ENCODE measurements around the gene ZNF439. TPM values are rescaled to one million over a fixed set of nuclear protein-coding genes. Genes with fewer than 3 reads are reported as not detected.
"Not testable (repeated sequence)": the region's sequence is repeated elsewhere in the genome, so short reads cannot be mapped to it uniquely, and the experiment has no call there.

Gene ZNF439
- total RNA-seq, 1 experiment from 2014 or later: 0.83 TPM

DNA sequence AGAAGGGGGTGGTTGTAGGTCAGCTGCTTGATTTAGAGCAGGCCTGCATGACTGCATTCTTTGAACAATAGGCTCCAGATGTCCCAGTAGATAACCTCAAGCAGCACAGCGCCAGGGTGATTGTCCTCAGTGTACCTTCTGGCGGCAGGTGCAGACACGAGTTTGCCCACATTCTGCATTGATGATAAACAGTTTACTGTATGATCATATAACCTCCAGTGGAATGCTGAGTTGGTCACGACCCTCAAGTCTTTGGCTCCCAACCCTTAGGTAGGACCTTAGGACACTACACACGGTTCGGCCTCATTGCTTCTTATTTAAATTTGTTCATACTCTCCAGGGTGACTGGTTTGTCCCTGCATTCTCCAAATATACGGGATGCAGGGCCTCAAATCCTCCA lies 12.2 kb downstream of the ZNF439 start:
- Histone ChIP-seq H3K79me2 (ENCODE audit: low read depth) (no peaks in the 10 kb centered on the region), H3K27me3 (ENCODE audit: insufficient read depth, low read depth) (peaks cover 74% of the 10 kb centered on the region), H3K9me2 (ENCODE audit: insufficient read depth) (no peaks in the 10 kb centered on the region), H3F3A (ENCODE audit: insufficient read depth, low read depth) (no peaks in the 10 kb centered on the region), H3K4me2 (no peak overlapping the region), H4K20me1 (ENCODE audit: insufficient read depth) (no peaks in the 10 kb centered on the region), H3K27ac (no peak overlapping the region), H3K4me3 (no peak overlapping the region), H2AFZ (no peak overlapping the region), H3K36me3 (ENCODE audit: low read depth) (no peaks in the 10 kb centered on the region), H3K4me1 (replicated peaks; ENCODE audit: insufficient read depth) (no peaks in the 10 kb centered on the region), H3K9me3 (ENCODE audit: insufficient read depth, low read depth) (no peaks in the 10 kb centered on the region; the same call in 1 of the 2 replicates)
- no peak for DNase-seq
- POLR2A ChIA-PET (ENCODE audit: unreplicated experiment): no interaction called here
- TF ChIP-seq, protein P1, sequence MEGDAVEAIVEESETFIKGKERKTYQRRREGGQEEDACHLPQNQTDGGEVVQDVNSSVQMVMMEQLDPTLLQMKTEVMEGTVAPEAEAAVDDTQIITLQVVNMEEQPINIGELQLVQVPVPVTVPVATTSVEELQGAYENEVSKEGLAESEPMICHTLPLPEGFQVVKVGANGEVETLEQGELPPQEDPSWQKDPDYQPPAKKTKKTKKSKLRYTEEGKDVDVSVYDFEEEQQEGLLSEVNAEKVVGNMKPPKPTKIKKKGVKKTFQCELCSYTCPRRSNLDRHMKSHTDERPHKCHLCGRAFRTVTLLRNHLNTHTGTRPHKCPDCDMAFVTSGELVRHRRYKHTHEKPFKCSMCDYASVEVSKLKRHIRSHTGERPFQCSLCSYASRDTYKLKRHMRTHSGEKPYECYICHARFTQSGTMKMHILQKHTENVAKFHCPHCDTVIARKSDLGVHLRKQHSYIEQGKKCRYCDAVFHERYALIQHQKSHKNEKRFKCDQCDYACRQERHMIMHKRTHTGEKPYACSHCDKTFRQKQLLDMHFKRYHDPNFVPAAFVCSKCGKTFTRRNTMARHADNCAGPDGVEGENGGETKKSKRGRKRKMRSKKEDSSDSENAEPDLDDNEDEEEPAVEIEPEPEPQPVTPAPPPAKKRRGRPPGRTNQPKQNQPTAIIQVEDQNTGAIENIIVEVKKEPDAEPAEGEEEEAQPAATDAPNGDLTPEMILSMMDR (conservative IDR thresholded peaks at IDR 0.05): no peak
- TF ChIP-seq EZH2 (IDR thresholded peaks at IDR 0.05; ENCODE audit: low read depth): no peak
- intact Hi-C loops (cut with micrococcal nuclease; ENCODE audit: unreplicated experiment): no loop called here
- CTCF ChIA-PET: no interaction called here
- BruUV-seq (replicated peaks): no TSS peak

- Histone ChIP-seq H3K36me3 (ENCODE audit: low read depth) (no peaks in the 10 kb centered on the region), H2AFZ (no peak overlapping the region), H3K27ac (no peak overlapping the region), H3K79me2 (ENCODE audit: low read depth) (no peaks in the 10 kb centered on the region), H3K4me2 (no peak overlapping the region), H3K27me3 (ENCODE audit: insufficient read depth, low read depth) (peaks cover 68% of the 10 kb centered on the region), H3F3A (ENCODE audit: insufficient read depth, low read depth) (no peaks in the 10 kb centered on the region), H3K9me3 (ENCODE audit: insufficient read depth, low read depth) (no peaks in the 10 kb centered on the region; the same call in 1 of the 2 replicates), H3K4me1 (replicated peaks; ENCODE audit: insufficient read depth) (no peaks in the 10 kb centered on the region), H3K4me3 (no peak overlapping the region), H3K9me2 (ENCODE audit: insufficient read depth) (no peaks in the 10 kb centered on the region), H4K20me1 (ENCODE audit: insufficient read depth) (no peaks in the 10 kb centered on the region)
- intact Hi-C loops (cut with micrococcal nuclease; ENCODE audit: unreplicated experiment): no loop called here
- ChIA-PET POLR2A (ENCODE audit: unreplicated experiment) (no interaction called here), CTCF (no interaction called here)
- DNase-seq: no peak
- BruUV-seq (replicated peaks): no TSS peak
- no peak for TF ChIP-seq EZH2 (IDR thresholded peaks at IDR 0.05; ENCODE audit: low read depth)
- TF ChIP-seq, protein P1 (conservative IDR thresholded peaks at IDR 0.05): no peak
Measured at GRCh38 chr19:11861301-11861700, 12.8 kb downstream of the ZNF439 start.

DNA sequence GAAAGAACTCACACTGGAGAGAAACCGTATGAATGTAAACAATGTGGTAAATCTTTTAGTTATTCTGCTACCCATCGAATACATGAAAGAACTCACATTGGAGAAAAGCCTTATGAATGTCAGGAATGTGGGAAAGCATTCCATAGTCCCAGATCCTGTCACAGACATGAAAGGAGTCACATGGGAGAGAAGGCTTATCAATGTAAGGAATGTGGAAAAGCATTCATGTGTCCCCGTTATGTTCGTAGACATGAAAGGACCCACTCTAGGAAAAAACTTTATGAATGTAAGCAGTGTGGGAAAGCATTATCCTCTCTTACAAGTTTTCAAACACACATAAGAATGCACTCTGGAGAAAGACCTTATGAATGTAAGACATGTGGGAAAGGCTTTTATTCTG lies 19.2 kb downstream of the ZNF439 start:
- H3K9me3 ChIP-seq (ENCODE audit: insufficient read depth, low read depth); POLR2A ChIA-PET (ENCODE audit: unreplicated experiment); H3K9me2 ChIP-seq (ENCODE audit: insufficient read depth); H3K36me3 ChIP-seq (ENCODE audit: low read depth); intact Hi-C loops (cut with micrococcal nuclease; ENCODE audit: unreplicated experiment); H3K4me2 ChIP-seq; H3K27ac ChIP-seq; H3K4me3 ChIP-seq; H4K20me1 ChIP-seq (ENCODE audit: insufficient read depth); H2AFZ ChIP-seq; H3F3A ChIP-seq (ENCODE audit: insufficient read depth, low read depth); CTCF ChIA-PET; H3K79me2 ChIP-seq (ENCODE audit: low read depth); DNase-seq; BruUV-seq (replicated peaks); H3K4me1 ChIP-seq (replicated peaks; ENCODE audit: insufficient read depth): not testable (repeated sequence)
- peaks cover 24% of the 10 kb centered on the region for H3K27me3 ChIP-seq (ENCODE audit: insufficient read depth, low read depth)

GRCh38 chr19:11868188-11868587 lies 19.7 kb downstream of the ZNF439 start:
- Histone ChIP-seq H3K4me3 (no peak overlapping the region), H3K27ac (no peak overlapping the region), H3K79me2 (ENCODE audit: low read depth) (no peaks in the 10 kb centered on the region), H3F3A (ENCODE audit: insufficient read depth, low read depth) (no peaks in the 10 kb centered on the region), H3K9me2 (ENCODE audit: insufficient read depth) (no peaks in the 10 kb centered on the region), H3K36me3 (ENCODE audit: low read depth) (no peaks in the 10 kb centered on the region), H2AFZ (no peak overlapping the region), H3K9me3 (ENCODE audit: insufficient read depth, low read depth) (no peaks in the 10 kb centered on the region; the same call in none of the 2 replicates), H3K4me2 (no peak overlapping the region), H3K4me1 (replicated peaks; ENCODE audit: insufficient read depth) (no peaks in the 10 kb centered on the region), H3K27me3 (ENCODE audit: insufficient read depth, low read depth) (peaks cover 25% of the 10 kb centered on the region), H4K20me1 (ENCODE audit: insufficient read depth) (no peaks in the 10 kb centered on the region)
- intact Hi-C loops (cut with micrococcal nuclease; ENCODE audit: unreplicated experiment): no loop called here
- ChIA-PET POLR2A (ENCODE audit: unreplicated experiment) (no interaction called here), CTCF (no interaction called here)
- no peak for DNase-seq
- TF ChIP-seq, protein P1 (conservative IDR thresholded peaks at IDR 0.05): no peak
- TF ChIP-seq EZH2 (IDR thresholded peaks at IDR 0.05; ENCODE audit: low read depth): no peak
- no TSS peak for BruUV-seq (replicated peaks)

Measured in PC-9 (cell line).